HAP-1 (cell line): Measurements from ENCODE around the gene SIGLEC6.
A peak's percentile ranks its signal among the peaks of the same experiment; 100 is the strongest.

Experiments
- DNase-seq, 2 experiments: peaks; one replicate each; pipeline ENCODE4 v3.0.0-alpha.2; 2016 to 2020; ENCODE audit warnings: low spot score in 2 of 2
- H3K27me3 ChIP-seq: fragments of 250-450 bp; sonication (Bioruptor Pico); 2 replicates; pipeline ENCODE4 v1.5.1; 2020; ENCODE audit warnings: low read depth, mild to moderate bottlenecking, moderate library complexity
- H3K36me3 ChIP-seq: fragments of 250-450 bp; sonication (Bioruptor Pico); replicated peaks from 2 replicates; pipeline ENCODE4 v1.5.1; 2020; ENCODE audit warnings: mild to moderate bottlenecking
- H3K4me1 ChIP-seq: fragments of 250-450 bp; sonication (Bioruptor Pico); 2 replicates; pipeline ENCODE4 v1.5.1; 2020; ENCODE audit warnings: mild to moderate bottlenecking
- H3K4me3 ChIP-seq: fragments of 250-450 bp; sonication (Bioruptor Pico); 2 replicates; pipeline ENCODE4 v1.5.1; 2020; ENCODE audit warnings: mild to moderate bottlenecking, moderate library complexity
- H3K9me3 ChIP-seq: fragments of 250-450 bp; sonication (Bioruptor Pico); 2 replicates; pipeline ENCODE4 v1.5.1; 2020; ENCODE audit warnings: mild to moderate bottlenecking, moderate library complexity
- in situ Hi-C: fragments of 300-500 bp; cut with MboI; formaldehyde crosslinking; loops from 3 replicates; pipeline ENCODE4 v1.14.3; 2020; ENCODE audit warnings: low sequenced_read_pairs, inconsistent platforms, mixed read lengths

Gene SIGLEC6

GRCh38 chr19:51559240-51559639 is 27.8 kb upstream of the SIGLEC6 start:
- no peaks in the 10 kb centered on the region for H3K9me3 ChIP-seq
- H3K4me3 ChIP-seq, result no peak overlapping the region

DNA sequence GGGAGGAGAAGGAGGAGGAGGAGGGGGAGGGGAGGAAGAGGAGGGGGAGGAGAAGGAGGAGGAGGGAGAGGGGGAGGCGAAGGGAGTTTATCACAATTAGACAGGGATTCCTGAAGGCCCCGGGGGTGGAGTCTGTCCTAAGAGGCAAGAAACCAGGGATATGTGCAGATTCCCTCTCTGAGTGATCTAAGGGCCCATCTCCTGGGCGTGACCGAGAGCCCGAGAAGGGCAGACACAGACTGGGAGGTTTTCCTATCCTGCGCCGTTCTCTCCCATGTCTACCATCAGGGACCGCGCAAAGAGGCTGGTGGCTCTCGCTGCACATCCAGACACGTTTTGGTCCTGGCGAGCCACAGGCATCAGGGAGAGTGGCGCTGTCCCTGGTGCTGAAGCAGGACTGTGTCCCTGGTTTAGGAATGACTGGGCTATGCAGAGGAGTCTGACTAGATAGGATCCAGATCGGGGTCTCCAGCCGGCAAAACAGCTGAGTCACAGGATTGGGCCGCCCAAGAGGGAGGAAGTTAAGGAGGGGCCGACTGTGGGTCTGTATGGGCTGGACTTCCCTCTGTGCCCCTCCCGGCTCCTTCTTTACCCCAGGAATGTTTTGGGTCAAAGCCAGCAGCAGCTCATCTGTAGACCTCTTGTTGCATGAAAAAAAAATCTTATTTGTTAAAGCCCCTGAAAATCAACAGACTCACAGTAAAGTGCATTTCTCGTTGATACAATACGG is 21.7 kb upstream of the SIGLEC6 start:
- Histone ChIP-seq H3K36me3 (no peaks in the 10 kb centered on the region), H3K4me3 (no peak overlapping the region), H3K9me3 (no peaks in the 10 kb centered on the region), H3K27me3 (no peaks in the 10 kb centered on the region), H3K4me1 (no peaks in the 10 kb centered on the region)
- DNase-seq, result peak; percentile 6 to 86
- in situ Hi-C loops, result no loop called here

More at GRCh38 chr19:51559240-51559639, 27.8 kb upstream of the SIGLEC6 start:
- in situ Hi-C loops, result no loop called here
- Histone ChIP-seq H3K36me3 (no peaks in the 10 kb centered on the region), H3K4me1 (no peaks in the 10 kb centered on the region), H3K27me3 (no peaks in the 10 kb centered on the region)
- DNase-seq, result no peak

GRCh38 chr19:51552608-51552995 is 21.1 kb upstream of the SIGLEC6 start:
- Histone ChIP-seq H3K4me3 (no peak overlapping the region), H3K4me1 (no peaks in the 10 kb centered on the region), H3K9me3 (no peaks in the 10 kb centered on the region), H3K27me3 (no peaks in the 10 kb centered on the region), H3K36me3 (no peaks in the 10 kb centered on the region)
- no peak for DNase-seq
- in situ Hi-C loops, result no loop called here

DNA sequence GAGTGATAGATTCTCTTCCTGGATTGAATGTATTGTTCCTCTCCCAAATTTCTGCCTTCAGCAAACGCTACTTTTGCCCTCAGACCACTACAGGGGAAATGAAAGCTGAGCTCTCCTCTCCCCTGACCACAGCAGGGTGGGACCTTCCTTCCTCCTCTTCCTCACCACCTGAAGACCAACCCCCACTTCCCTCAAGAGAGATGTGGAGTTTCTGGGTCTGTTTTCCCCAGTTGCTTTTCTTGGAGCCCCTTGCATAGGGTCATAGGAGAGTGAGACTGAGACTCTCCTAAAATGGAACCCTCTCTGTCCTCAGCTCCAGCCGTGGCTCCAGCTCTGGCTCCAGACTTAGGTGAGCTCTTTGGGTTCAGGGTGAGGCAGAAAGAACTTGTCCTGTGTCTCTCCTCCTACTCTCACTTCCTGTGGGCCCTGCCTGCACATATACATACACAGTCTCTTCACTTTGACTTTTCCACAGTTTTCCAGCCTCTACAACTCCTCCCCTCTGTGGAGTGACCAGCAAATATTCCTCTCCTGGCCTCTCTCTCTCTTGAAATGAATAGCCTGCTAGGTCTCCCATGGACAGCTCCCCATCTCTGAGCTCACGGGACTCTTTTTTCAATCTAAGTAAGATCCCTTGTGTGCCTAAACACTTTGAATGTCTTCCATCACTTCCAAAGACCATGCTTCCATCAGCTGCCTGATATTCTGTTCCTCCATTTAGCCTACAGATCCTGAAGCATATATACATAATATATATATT is 20.4 kb upstream of the SIGLEC6 start:
- H3K27me3 ChIP-seq, result no peaks in the 10 kb centered on the region
- no peaks in the 10 kb centered on the region for H3K4me1 ChIP-seq
- H3K9me3 ChIP-seq, result no peaks in the 10 kb centered on the region
- in situ Hi-C loops, result no loop called here
- no peak for DNase-seq
- H3K4me3 ChIP-seq, result no peak overlapping the region
- H3K36me3 ChIP-seq, result no peaks in the 10 kb centered on the region

DNA sequence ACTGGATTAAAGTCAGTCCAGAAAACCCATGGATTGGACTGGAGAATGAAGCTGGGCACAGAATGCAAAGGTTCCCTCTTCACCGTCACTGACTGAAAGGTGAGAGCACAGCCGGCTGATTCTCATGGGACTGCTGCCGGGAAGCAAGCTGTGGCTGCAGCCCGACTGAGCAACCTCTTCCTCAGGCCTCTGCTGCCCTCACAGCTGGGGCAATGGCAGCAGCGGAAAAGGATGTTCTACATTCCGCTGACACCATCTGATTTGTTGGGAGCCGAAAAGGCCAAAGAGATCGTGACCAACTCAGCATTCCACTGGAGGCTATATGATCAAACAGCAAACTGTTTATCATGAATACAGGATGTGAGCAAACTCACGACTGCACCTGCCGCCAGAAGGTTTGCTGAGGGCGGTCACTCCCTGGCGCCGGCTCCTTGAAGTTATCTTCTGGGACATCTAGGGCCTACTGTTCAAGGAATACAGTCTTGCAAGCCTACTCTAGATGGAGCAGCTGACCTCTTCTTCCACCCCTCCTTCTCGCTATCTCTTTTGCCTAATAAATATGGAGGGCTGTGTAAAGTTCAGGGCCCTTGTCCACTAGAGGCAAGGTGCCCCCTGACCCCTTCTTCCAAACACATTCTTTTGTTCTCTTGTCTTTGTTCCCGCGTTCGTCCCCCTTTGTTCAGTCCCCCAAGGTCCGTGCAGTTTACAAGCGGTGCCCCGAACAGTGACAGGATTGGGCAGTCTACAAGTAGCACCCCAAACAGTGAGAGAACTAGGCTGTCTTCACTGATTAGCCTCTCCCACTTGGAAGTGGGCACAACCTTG is 19.6 kb upstream of the SIGLEC6 start:
- H3K27me3 ChIP-seq, result no peaks in the 10 kb centered on the region
- no peaks in the 10 kb centered on the region for H3K4me1 ChIP-seq
- no peaks in the 10 kb centered on the region for H3K36me3 ChIP-seq
- in situ Hi-C loops, result no loop called here
- H3K9me3 ChIP-seq, result no peaks in the 10 kb centered on the region
- DNase-seq, result no peak
- no peak overlapping the region for H3K4me3 ChIP-seq

GRCh38 chr19:51549533-51550324 is 18.3 kb upstream of the SIGLEC6 start:
- Histone ChIP-seq H3K27me3 (no peaks in the 10 kb centered on the region), H3K36me3 (no peaks in the 10 kb centered on the region), H3K4me3 (no peak overlapping the region), H3K4me1 (no peaks in the 10 kb centered on the region), H3K9me3 (no peaks in the 10 kb centered on the region)
- DNase-seq, result no peak
- in situ Hi-C loops, result no loop called here

GRCh38 chr19:51548891-51549305 is 17.4 kb upstream of the SIGLEC6 start:
- no peak for DNase-seq
- Histone ChIP-seq H3K36me3 (no peaks in the 10 kb centered on the region), H3K4me3 (no peak overlapping the region), H3K9me3 (no peaks in the 10 kb centered on the region), H3K27me3 (no peaks in the 10 kb centered on the region), H3K4me1 (no peaks in the 10 kb centered on the region)
- in situ Hi-C loops, result no loop called here

GRCh38 chr19:51548213-51548651 is 16.8 kb upstream of the SIGLEC6 start:
- Histone ChIP-seq H3K4me3 (no peak overlapping the region), H3K4me1 (no peaks in the 10 kb centered on the region), H3K9me3 (no peaks in the 10 kb centered on the region), H3K27me3 (no peaks in the 10 kb centered on the region), H3K36me3 (no peaks in the 10 kb centered on the region)
- in situ Hi-C loops, result no loop called here
- no peak for DNase-seq

DNA sequence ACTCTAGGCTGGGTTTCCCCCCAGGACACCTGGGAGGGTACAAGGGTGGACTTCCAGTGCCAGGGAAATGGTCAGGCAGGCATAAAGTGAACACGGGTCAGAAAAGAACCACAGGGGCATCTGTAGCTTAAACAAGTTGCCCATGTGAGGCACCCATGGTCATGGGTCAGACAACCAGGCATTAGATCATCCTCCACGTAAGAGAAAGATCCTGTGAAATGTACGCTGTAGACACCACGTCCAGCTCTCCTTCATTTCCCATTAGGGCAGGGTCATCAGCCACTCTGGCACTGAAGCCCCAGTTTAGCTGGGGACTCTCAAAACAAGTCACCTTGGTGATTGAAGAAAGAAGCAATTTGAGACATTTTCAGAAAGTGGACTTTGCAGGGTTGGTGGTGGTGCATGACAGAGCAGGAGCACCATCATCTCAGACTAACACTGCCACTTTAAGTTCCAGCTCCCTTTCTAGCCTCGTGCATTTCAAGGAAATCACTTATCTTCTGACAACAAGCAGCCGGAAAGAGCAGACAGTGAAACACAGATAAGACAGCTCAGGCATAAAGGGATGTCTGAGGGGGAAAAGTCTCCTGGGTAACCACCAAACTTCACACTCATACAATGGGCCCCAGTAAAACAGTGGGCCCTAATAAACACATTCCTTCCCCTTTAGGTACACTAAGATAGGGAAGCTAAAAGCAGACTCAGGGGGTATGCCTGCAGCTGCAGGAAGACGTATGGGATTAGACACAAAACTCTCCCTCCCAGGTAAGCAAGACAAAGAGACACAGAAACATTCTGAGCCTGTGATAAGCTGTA is 16.1 kb upstream of the SIGLEC6 start:
- no peaks in the 10 kb centered on the region for H3K9me3 ChIP-seq
- no peak for DNase-seq
- no peaks in the 10 kb centered on the region for H3K27me3 ChIP-seq
- no peak overlapping the region for H3K4me3 ChIP-seq
- H3K36me3 ChIP-seq, result no peaks in the 10 kb centered on the region
- in situ Hi-C loops, result no loop called here
- no peaks in the 10 kb centered on the region for H3K4me1 ChIP-seq

DNA sequence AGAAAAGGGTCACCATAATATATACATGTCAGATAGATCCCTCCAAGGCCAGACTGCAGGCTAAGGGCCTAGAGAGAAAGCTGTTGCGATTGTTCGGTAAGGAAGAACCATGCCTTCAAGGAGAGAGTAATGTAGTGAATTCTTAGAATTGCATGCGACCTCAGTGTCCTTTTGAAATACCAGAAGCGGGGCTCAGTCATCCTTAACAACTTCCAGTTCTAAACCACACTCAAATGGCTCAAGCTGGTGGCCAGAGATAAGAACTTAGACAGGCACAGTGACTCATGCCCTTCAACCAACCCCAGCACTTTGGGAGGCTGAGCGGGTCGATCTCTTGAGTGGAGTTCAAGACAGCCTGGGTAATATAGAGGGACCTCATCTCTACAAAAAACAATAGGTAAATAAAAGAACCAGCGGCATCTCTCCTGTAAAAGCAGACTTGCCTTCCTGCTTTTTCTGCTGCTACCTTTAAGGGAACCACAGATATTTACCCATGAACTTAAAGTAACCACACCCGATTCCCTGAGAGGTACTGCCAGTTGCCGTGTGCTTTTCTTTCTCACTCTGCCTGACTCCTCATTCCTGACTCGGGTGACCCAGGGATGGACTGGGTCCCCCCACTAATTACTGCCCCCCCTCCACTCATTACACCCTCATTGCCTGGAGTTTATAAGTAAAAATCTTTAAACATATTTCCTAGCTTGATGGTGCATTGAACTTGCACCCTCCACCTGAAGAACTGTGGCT is 15.4 kb upstream of the SIGLEC6 start:
- no peaks in the 10 kb centered on the region for H3K27me3 ChIP-seq
- in situ Hi-C loops, result no loop called here
- DNase-seq, result no peak
- no peaks in the 10 kb centered on the region for H3K4me1 ChIP-seq
- no peaks in the 10 kb centered on the region for H3K36me3 ChIP-seq
- no peaks in the 10 kb centered on the region for H3K9me3 ChIP-seq
- H3K4me3 ChIP-seq, result no peak overlapping the region

DNA sequence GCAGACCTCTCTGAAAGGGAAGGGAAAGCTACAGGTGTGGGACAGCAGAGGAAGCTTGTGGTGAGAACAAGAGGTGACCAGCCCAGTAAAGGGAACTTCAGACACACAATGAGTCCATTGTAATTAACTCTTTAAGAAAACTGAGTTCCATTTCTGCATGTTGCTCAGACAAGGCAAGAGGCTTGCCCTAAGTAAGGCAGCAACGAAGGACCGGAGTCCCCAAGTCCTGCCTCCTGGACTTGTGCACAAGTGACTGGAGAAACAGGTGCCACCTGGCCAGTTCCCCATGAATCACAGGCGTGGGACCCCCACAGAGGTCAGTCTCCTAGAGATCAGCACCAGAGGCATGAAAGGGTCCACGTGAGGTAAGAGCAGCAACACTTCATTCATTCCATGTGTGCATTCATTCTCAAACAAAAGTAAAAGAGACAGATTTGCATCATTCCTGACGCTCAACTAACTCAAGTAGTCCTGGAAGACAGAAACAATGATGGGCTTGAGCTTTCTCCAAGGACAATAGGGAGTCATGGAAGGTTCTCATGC is 14.7 kb upstream of the SIGLEC6 start:
- Histone ChIP-seq H3K27me3 (no peaks in the 10 kb centered on the region), H3K4me3 (no peak overlapping the region), H3K9me3 (no peaks in the 10 kb centered on the region), H3K4me1 (no peaks in the 10 kb centered on the region), H3K36me3 (no peaks in the 10 kb centered on the region)
- no peak for DNase-seq
- in situ Hi-C loops, result no loop called here

DNA sequence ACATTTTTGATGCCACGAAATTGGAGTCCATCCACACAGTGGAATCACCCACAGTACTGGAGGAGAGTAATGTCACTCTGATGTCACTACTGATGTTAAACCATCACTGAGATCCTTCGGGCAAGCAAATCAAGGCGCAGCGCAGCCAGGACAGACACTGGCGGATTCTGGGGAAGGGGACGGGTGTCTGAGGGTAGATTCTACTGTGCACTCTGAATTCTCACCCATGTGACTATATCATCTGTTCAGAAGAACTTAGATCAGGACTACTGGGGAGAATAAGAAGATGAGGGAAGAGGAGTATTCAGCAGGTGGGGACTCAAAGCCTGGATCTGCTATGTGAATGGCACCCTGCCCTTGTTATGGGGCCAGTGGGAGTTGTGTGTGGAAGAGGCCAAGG is 12.6 kb upstream of the SIGLEC6 start:
- Histone ChIP-seq H3K4me3 (no peak overlapping the region), H3K4me1 (no peaks in the 10 kb centered on the region), H3K36me3 (no peaks in the 10 kb centered on the region), H3K9me3 (no peaks in the 10 kb centered on the region), H3K27me3 (no peaks in the 10 kb centered on the region)
- in situ Hi-C loops, result no loop called here
- DNase-seq, result no peak
